WTC11 (cell line): ENCODE data around the gene RRP8. TPM values are rescaled to one million over a fixed set of nuclear protein-coding genes. Genes with fewer than 3 reads are reported as not detected.

Source experiments
- ATAC-seq: fragments of 200-7000 bp; cut with Tn5 transposase; 2 replicates; pipeline ENCODE4 v1.10.0; 2021; ENCODE audit warnings: mild to moderate bottlenecking, moderate library complexity
- CTCF ChIA-PET: fragments of 300-600 bp; sonication (Branson Sonifier 250); formaldehyde crosslinking; loops from one replicate; lab custom pipeline; 2021; ENCODE audit warnings: antibody characterized with exemption; lab: Charles Lee
- POLR2A ChIA-PET: fragments of 350-600 bp; sonication (Branson Sonifier 250); formaldehyde crosslinking; loops from one replicate; lab custom pipeline; 2021; ENCODE audit warnings: antibody characterized with exemption; lab: Charles Lee
- DNase-seq: peaks from one replicate; pipeline ENCODE4 v3.0.0; 2021; ENCODE audit warnings: low spot score
- H3K27ac Mint-ChIP-seq: 2 replicates; pipeline ENCODE4 v1.8.0; 2021; ENCODE audit warnings: mixed read lengths
- H3K27me3 Mint-ChIP-seq: 2 replicates; pipeline ENCODE4 v1.8.0; 2021; ENCODE audit warnings: low read depth, mild to moderate bottlenecking, moderate library complexity, mixed read lengths
- H3K36me3 Mint-ChIP-seq: 2 replicates; pipeline ENCODE4 v1.8.0; 2021; ENCODE audit warnings: mixed read lengths
- H3K4me1 Mint-ChIP-seq: 2 replicates; pipeline ENCODE4 v1.8.0; 2022; ENCODE audit warnings: mixed read lengths
- H3K4me3 Mint-ChIP-seq: 2 replicates; pipeline ENCODE4 v1.8.0; 2021; ENCODE audit warnings: mild to moderate bottlenecking, moderate library complexity, mixed read lengths
- H3K9me3 Mint-ChIP-seq: 2 replicates; pipeline ENCODE4 v1.8.0; 2021; ENCODE audit warnings: mixed read lengths
- CREM ChIP-seq: sonication (generic); formaldehyde crosslinking; IDR thresholded peaks from 2 replicates; pipeline ENCODE4 v1.8.1; 2022; ENCODE audit warnings: mild to moderate bottlenecking, missing genetic modification reagents, moderate library complexity
- EMX1 ChIP-seq: fragments of 250-450 bp; sonication (Bioruptor Pico); IDR thresholded peaks from 2 replicates; pipeline ENCODE4 v1.8.0; 2021; ENCODE audit warnings: mild to moderate bottlenecking
- ETV6 ChIP-seq: sonication (generic); formaldehyde crosslinking; IDR thresholded peaks from 2 replicates; pipeline ENCODE4 v1.8.1; 2022; ENCODE audit warnings: mild to moderate bottlenecking, missing genetic modification reagents
- FOXK1 ChIP-seq: sonication (generic); formaldehyde crosslinking; IDR thresholded peaks from 2 replicates; pipeline ENCODE4 v1.8.0; 2022; ENCODE audit warnings: mild to moderate bottlenecking, moderate library complexity, missing genetic modification reagents
- FOXP1 ChIP-seq: sonication (generic); formaldehyde crosslinking; IDR thresholded peaks from 2 replicates; pipeline ENCODE4 v1.8.0; 2022; ENCODE audit warnings: missing genetic modification reagents, mild to moderate bottlenecking, moderate library complexity, borderline replicate concordance
- GABPB1 ChIP-seq: sonication (generic); formaldehyde crosslinking; IDR thresholded peaks from 2 replicates; pipeline ENCODE4 v1.8.1; 2023; ENCODE audit warnings: mild to moderate bottlenecking, missing genetic modification reagents
- GTF2I ChIP-seq: fragments of 250-450 bp; sonication (Bioruptor Pico); conservative IDR thresholded peaks from 2 replicates; pipeline ENCODE4 v1.4.0; 2021; ENCODE audit warnings: mild to moderate bottlenecking
- JUN ChIP-seq: sonication (generic); formaldehyde crosslinking; IDR thresholded peaks from 2 replicates; pipeline ENCODE4 v1.8.0; 2023; ENCODE audit warnings: mild to moderate bottlenecking, missing genetic modification reagents
- KAT7 ChIP-seq: sonication (generic); formaldehyde crosslinking; IDR thresholded peaks from 2 replicates; pipeline ENCODE4 v1.8.1; 2023; ENCODE audit warnings: missing genetic modification reagents, mild to moderate bottlenecking, borderline replicate concordance
- MXD4 ChIP-seq: fragments of 250-450 bp; sonication (Bioruptor Pico); IDR thresholded peaks from 2 replicates; pipeline ENCODE4 v1.8.0; 2021; ENCODE audit warnings: mild to moderate bottlenecking, moderate library complexity, borderline replicate concordance
- MYBL2 ChIP-seq: sonication (generic); formaldehyde crosslinking; IDR thresholded peaks from 2 replicates; pipeline ENCODE4 v1.8.1; 2023; ENCODE audit warnings: mild to moderate bottlenecking, moderate library complexity, missing genetic modification reagents
- OVOL2 ChIP-seq: fragments of 250-450 bp; sonication (Bioruptor Pico); IDR thresholded peaks from 2 replicates; pipeline ENCODE4 v1.9.0; 2021; ENCODE audit warnings: mild to moderate bottlenecking, borderline replicate concordance
- RELA ChIP-seq: sonication (generic); formaldehyde crosslinking; IDR thresholded peaks from 2 replicates; pipeline ENCODE4 v1.8.1; 2022; ENCODE audit warnings: missing genetic modification reagents, mild to moderate bottlenecking, borderline replicate concordance
- SMAD3 ChIP-seq: sonication (generic); formaldehyde crosslinking; IDR thresholded peaks from 2 replicates; pipeline ENCODE4 v1.8.0; 2022; ENCODE audit warnings: missing genetic modification reagents, mild to moderate bottlenecking, borderline replicate concordance
- SMAD4 ChIP-seq: sonication (generic); formaldehyde crosslinking; IDR thresholded peaks from 2 replicates; pipeline ENCODE4 v1.8.0; 2022; ENCODE audit warnings: mild to moderate bottlenecking, missing genetic modification reagents
- SOX15 ChIP-seq: fragments of 250-450 bp; sonication (Bioruptor Pico); IDR thresholded peaks from 2 replicates; pipeline ENCODE4 v1.9.0; 2021; ENCODE audit warnings: mild to moderate bottlenecking
- TCF7 ChIP-seq: sonication (generic); formaldehyde crosslinking; IDR thresholded peaks from 2 replicates; pipeline ENCODE4 v1.8.0; 2022; ENCODE audit warnings: mild to moderate bottlenecking, low read depth, missing genetic modification reagents, moderate library complexity
- ZBTB21 ChIP-seq: sonication (generic); formaldehyde crosslinking; IDR thresholded peaks from 2 replicates; pipeline ENCODE4 v1.8.1; 2023; ENCODE audit warnings: mild to moderate bottlenecking, missing genetic modification reagents, borderline replicate concordance
- ZNF138 ChIP-seq: sonication (generic); formaldehyde crosslinking; conservative IDR thresholded peaks from 2 replicates; pipeline ENCODE4 v1.8.1; 2022; ENCODE audit warnings: mild to moderate bottlenecking, moderate library complexity, missing genetic modification reagents
- ZNF232 ChIP-seq: sonication (generic); formaldehyde crosslinking; IDR thresholded peaks from 2 replicates; pipeline ENCODE4 v1.8.0; 2022; ENCODE audit warnings: mild to moderate bottlenecking, missing genetic modification reagents
- total RNA-seq: library from RNA; stranded (reverse); gene quantifications from 3 replicates; pipeline ENCODE4 v1.2.3, GENCODE V29; 2021
- TF ChIP-seq, protein P1 (sequence below): fragments of 250-450 bp; sonication (Bioruptor Pico); IDR thresholded peaks from 2 replicates; pipeline ENCODE4 v1.8.0; 2021; ENCODE audit warnings: mild to moderate bottlenecking
- TF ChIP-seq, protein P2 (sequence below): fragments of 250-450 bp; sonication (Bioruptor Pico); IDR thresholded peaks from 2 replicates; pipeline ENCODE4 v1.9.0; 2021; ENCODE audit warnings: moderate library complexity, mild to moderate bottlenecking, inconsistent platforms, borderline replicate concordance
- TF ChIP-seq, protein P3 (sequence below): sonication (generic); formaldehyde crosslinking; IDR thresholded peaks from 2 replicates; pipeline ENCODE4 v1.8.1; 2023; ENCODE audit warnings: mild to moderate bottlenecking, missing genetic modification reagents, borderline replicate concordance
- TF ChIP-seq, protein P4 (sequence below): sonication (generic); formaldehyde crosslinking; conservative IDR thresholded peaks from 2 replicates; pipeline ENCODE4 v1.8.1; 2023; ENCODE audit warnings: mild to moderate bottlenecking, low read depth, missing genetic modification reagents, moderate library complexity

The RRP8 gene
- total RNA-seq, 1 experiment from 2014 or later, result 15.0 TPM

DNA sequence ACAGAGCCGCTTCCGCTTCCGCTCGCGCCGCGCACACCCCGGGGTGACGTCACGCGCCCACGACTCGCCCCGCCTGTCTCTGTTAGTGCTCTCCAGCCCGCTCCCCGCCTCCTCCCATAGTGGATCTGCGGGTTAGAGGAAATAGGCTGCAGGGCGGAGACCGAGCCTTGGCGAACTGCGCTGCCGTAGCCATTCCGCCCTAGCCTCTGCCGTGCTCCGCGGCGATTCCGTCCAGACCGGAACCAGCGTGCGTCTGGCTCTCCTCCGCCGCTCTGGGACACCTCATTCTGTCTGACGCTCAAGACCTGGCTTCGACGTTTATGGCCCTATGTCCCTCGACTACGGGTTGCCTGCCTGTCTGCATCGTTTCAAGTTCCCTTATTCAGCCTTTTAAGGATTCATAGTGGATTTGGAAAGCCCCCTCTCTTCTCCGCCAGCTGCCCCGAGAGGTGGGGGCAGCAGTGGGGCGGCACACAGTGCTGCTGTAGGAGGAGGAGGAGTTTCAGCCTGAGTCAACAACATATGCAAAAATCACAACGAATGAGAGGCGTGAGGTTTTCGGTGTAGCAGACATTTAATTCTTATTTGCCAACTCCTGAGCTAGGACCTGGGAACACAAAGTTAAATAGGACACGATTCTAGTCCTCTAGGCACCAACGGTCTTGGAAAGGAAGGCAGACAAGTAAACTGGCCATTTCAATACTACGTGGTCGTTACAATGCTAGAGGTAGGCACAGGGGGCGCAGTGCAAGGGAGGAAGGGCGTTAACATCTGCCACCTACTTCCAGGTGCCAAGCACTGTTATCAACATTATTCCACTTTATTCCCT lies 9.0 kb upstream of the RRP8 start, which contains the start of gene TAF10 (continued):
- TF ChIP-seq EMX1, result no peak; the same call in 1 of the 2 replicates
- no peak; the same call in 1 of the 2 replicates for TF ChIP-seq SMAD3 (CRISPR knock-in tag)
- TF ChIP-seq RELA (CRISPR knock-in tag), result peak; percentile 88; the same call in 1 of the 2 replicates
- TF ChIP-seq SMAD4 (CRISPR knock-in tag), result no peak
- no peak for TF ChIP-seq MXD4 (CRISPR knock-in tag)
- TF ChIP-seq GABPB1 (CRISPR knock-in tag), result peak; percentile 60
- TF ChIP-seq MYBL2 (CRISPR knock-in tag), result no peak
- peak; percentile 80; the same call in 1 of the 2 replicates for TF ChIP-seq ETV6 (CRISPR knock-in tag)
- TF ChIP-seq ZBTB21 (CRISPR knock-in tag), result peak; percentile 90
- no peak; the same call in 1 of the 2 replicates for TF ChIP-seq ZNF138 (CRISPR knock-in tag)
- TF ChIP-seq GTF2I (CRISPR knock-in tag), result no peak
- TF ChIP-seq ZNF232 (CRISPR knock-in tag), result no peak
- TF ChIP-seq TCF7, result no peak
- TF ChIP-seq JUN (CRISPR knock-in tag), result no peak

DNA sequence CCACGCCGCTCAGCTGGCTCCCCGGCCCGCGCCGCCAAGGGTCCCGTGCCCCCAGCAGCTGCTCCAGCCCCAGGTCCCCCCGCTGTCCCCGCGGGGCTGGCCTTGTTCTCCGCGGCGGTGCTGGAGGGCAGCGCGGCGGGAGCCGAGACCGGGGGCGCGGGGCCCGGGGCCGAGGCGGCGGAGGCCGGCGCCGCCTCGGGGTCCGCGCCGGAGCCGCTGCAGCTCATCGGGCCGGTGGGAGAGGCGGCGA lies 8.5 kb upstream of the RRP8 start:
- Mint-ChIP-seq H3K4me3 (peak overlapping the region; percentile 88), H3K27me3 (no peaks in the 10 kb centered on the region), H3K36me3 (peaks cover 36% of the 10 kb centered on the region), H3K9me3 (no peaks in the 10 kb centered on the region), H3K4me1 (peaks cover 11% of the 10 kb centered on the region), H3K27ac (no peak overlapping the region)
- no peak for ATAC-seq
- DNase-seq, result no peak
- POLR2A ChIA-PET, result interaction anchor here (0.6 to 2.1 kb wide), 11 partner anchors 8 to 138 kb away, joined by 3 to 7 read pairs (median 4); partner anchors contain the start of genes ARFIP2, TIMM10B and TRIM3
- CTCF ChIA-PET, result interaction anchor here (0.6 to 2.1 kb wide), 16 partner anchors 9 to 1246 kb away, joined by 3 to 13 read pairs (median 4); partner anchors contain the start of gene MRPL17
- TF ChIP-seq, protein P1, sequence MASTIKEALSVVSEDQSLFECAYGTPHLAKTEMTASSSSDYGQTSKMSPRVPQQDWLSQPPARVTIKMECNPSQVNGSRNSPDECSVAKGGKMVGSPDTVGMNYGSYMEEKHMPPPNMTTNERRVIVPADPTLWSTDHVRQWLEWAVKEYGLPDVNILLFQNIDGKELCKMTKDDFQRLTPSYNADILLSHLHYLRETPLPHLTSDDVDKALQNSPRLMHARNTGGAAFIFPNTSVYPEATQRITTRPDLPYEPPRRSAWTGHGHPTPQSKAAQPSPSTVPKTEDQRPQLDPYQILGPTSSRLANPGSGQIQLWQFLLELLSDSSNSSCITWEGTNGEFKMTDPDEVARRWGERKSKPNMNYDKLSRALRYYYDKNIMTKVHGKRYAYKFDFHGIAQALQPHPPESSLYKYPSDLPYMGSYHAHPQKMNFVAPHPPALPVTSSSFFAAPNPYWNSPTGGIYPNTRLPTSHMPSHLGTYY (CRISPR knock-in tag), result 0 out of 2 replicates have a peak, but pooled peaks have one; percentile 51
- TF ChIP-seq GABPB1 (CRISPR knock-in tag) (no peak), FOXK1 (CRISPR knock-in tag) (0 out of 2 replicates have a peak, but pooled peaks have one; percentile 31), ZNF232 (CRISPR knock-in tag) (no peak), OVOL2 (CRISPR knock-in tag) (no peak), KAT7 (no peak), FOXP1 (CRISPR knock-in tag) (no peak), SOX15 (no peak), GTF2I (CRISPR knock-in tag) (no peak), CREM (CRISPR knock-in tag) (no peak; the same call in 1 of the 2 replicates)
- TF ChIP-seq, protein P2, sequence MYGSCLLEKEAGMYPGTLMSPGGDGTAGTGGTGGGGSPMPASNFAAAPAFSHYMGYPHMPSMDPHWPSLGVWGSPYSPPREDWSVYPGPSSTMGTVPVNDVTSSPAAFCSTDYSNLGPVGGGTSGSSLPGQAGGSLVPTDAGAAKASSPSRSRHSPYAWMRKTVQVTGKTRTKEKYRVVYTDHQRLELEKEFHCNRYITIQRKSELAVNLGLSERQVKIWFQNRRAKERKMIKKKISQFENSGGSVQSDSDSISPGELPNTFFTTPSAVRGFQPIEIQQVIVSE, result no peak; the same call in 1 of the 2 replicates
- TF ChIP-seq, protein P3, sequence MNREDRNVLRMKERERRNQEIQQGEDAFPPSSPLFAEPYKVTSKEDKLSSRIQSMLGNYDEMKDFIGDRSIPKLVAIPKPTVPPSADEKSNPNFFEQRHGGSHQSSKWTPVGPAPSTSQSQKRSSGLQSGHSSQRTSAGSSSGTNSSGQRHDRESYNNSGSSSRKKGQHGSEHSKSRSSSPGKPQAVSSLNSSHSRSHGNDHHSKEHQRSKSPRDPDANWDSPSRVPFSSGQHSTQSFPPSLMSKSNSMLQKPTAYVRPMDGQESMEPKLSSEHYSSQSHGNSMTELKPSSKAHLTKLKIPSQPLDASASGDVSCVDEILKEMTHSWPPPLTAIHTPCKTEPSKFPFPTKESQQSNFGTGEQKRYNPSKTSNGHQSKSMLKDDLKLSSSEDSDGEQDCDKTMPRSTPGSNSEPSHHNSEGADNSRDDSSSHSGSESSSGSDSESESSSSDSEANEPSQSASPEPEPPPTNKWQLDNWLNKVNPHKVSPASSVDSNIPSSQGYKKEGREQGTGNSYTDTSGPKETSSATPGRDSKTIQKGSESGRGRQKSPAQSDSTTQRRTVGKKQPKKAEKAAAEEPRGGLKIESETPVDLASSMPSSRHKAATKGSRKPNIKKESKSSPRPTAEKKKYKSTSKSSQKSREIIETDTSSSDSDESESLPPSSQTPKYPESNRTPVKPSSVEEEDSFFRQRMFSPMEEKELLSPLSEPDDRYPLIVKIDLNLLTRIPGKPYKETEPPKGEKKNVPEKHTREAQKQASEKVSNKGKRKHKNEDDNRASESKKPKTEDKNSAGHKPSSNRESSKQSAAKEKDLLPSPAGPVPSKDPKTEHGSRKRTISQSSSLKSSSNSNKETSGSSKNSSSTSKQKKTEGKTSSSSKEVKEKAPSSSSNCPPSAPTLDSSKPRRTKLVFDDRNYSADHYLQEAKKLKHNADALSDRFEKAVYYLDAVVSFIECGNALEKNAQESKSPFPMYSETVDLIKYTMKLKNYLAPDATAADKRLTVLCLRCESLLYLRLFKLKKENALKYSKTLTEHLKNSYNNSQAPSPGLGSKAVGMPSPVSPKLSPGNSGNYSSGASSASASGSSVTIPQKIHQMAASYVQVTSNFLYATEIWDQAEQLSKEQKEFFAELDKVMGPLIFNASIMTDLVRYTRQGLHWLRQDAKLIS (CRISPR knock-in tag), result no peak
- TF ChIP-seq, protein P4, sequence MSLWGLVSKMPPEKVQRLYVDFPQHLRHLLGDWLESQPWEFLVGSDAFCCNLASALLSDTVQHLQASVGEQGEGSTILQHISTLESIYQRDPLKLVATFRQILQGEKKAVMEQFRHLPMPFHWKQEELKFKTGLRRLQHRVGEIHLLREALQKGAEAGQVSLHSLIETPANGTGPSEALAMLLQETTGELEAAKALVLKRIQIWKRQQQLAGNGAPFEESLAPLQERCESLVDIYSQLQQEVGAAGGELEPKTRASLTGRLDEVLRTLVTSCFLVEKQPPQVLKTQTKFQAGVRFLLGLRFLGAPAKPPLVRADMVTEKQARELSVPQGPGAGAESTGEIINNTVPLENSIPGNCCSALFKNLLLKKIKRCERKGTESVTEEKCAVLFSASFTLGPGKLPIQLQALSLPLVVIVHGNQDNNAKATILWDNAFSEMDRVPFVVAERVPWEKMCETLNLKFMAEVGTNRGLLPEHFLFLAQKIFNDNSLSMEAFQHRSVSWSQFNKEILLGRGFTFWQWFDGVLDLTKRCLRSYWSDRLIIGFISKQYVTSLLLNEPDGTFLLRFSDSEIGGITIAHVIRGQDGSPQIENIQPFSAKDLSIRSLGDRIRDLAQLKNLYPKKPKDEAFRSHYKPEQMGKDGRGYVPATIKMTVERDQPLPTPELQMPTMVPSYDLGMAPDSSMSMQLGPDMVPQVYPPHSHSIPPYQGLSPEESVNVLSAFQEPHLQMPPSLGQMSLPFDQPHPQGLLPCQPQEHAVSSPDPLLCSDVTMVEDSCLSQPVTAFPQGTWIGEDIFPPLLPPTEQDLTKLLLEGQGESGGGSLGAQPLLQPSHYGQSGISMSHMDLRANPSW (CRISPR knock-in tag), result 0 out of 2 replicates have a peak, but pooled peaks have one; percentile 6
